Fibroblast of skin of right quadriceps (primary cell): ENCODE results near the gene SLC6A9.

ENCODE experiments used
- DNase-seq: peaks from one replicate; pipeline ENCODE4 v3.0.0-alpha.2; 2013

The SLC6A9 gene

GRCh38 chr1:43981135-43981491 is 50.1 kb downstream of the SLC6A9 start:
- DNase-seq: no peak

- peak; percentile 49 for DNase-seq
Observed at GRCh38 chr1:43980255-43981134, 50.8 kb downstream of the SLC6A9 start.

- peak; percentile 64 for DNase-seq
Observed at GRCh38 chr1:43979528-43980254, 51.6 kb downstream of the SLC6A9 start.

- DNase-seq: no peak
Observed at GRCh38 chr1:43979261-43979527, 52.1 kb downstream of the SLC6A9 start.

GRCh38 chr1:43978551-43979260 is 52.6 kb downstream of the SLC6A9 start, which contains the start of gene B4GALT2:
B4GALT2 (plus strand) TSS chr1:43979210; CDS start chr1:43981161, 1,951 bp downstream.
- DNase-seq: no peak

- no peak for DNase-seq
Observed at GRCh38 chr1:43978264-43978550, 53.1 kb downstream of the SLC6A9 start.

GRCh38 chr1:43977376-43978263 is 53.6 kb downstream of the SLC6A9 start:
- no peak for DNase-seq

- DNase-seq: no peak
Observed at GRCh38 chr1:43976890-43977289, 54.4 kb downstream of the SLC6A9 start.

GRCh38 chr1:43976045-43976444 is 55.2 kb downstream of the SLC6A9 start:
- no peak for DNase-seq

- no peak for DNase-seq
Observed at GRCh38 chr1:43975249-43975961, 55.9 kb downstream of the SLC6A9 start.

GRCh38 chr1:43974443-43975248 is 56.6 kb downstream of the SLC6A9 start, which contains the start of gene ATP6V0B:
ATP6V0B (plus strand) TSS chr1:43974960; CDS start chr1:43975041, 81 bp downstream.
- peak; percentile 91 for DNase-seq

GRCh38 chr1:43973981-43974442 is 57.2 kb downstream of the SLC6A9 start:
- no peak for DNase-seq

- no peak for DNase-seq
Observed at GRCh38 chr1:43971336-43971980, 59.8 kb downstream of the SLC6A9 start.

GRCh38 chr1:43970911-43971310 is 60.4 kb downstream of the SLC6A9 start:
- no peak for DNase-seq

- no peak for DNase-seq
Observed at GRCh38 chr1:43970502-43970901, 60.8 kb downstream of the SLC6A9 start.

GRCh38 chr1:43969746-43970466 is 61.4 kb downstream of the SLC6A9 start, which contains the start of gene DPH2:
DPH2 (plus strand) TSS chr1:43970010; CDS start chr1:43970176, 166 bp downstream.
- DNase-seq: peak; percentile 95

GRCh38 chr1:43969416-43969745 is 61.9 kb downstream of the SLC6A9 start:
- DNase-seq: no peak

GRCh38 chr1:43968348-43968948 is 62.8 kb downstream of the SLC6A9 start:
- no peak for DNase-seq

GRCh38 chr1:43965316-43965715 is 65.9 kb downstream of the SLC6A9 start:
- no peak for DNase-seq
